HG03135 (cell line): Measurements from ENCODE around the gene MIER2.

Experiments
- ATAC-seq: cut with Tn5 transposase; IDR thresholded peaks from one replicate; pipeline ENCODE4 v1.9.1; 2021; ENCODE audit warnings: mild to moderate bottlenecking, moderate library complexity; ENCODE audit not compliant: unreplicated experiment

The MIER2 gene

GRCh38 chr19:335486-336066 lies 9.0 kb downstream of the MIER2 start:
- ATAC-seq: no peak

GRCh38 chr19:335072-335471 lies 9.5 kb downstream of the MIER2 start:
- ATAC-seq: no peak

GRCh38 chr19:334296-335071 lies 10.1 kb downstream of the MIER2 start:
- no peak for ATAC-seq

- no peak for ATAC-seq
Measured at GRCh38 chr19:330503-330902, 14.1 kb downstream of the MIER2 start.

- ATAC-seq: no peak
Measured at GRCh38 chr19:329876-330275, 14.7 kb downstream of the MIER2 start.

- ATAC-seq: no peak
Measured at GRCh38 chr19:328025-328505, 16.5 kb downstream of the MIER2 start.

GRCh38 chr19:327291-328024 lies 17.1 kb downstream of the MIER2 start:
- ATAC-seq: no peak

GRCh38 chr19:326871-327270 lies 17.7 kb downstream of the MIER2 start:
- ATAC-seq: no peak

- no peak for ATAC-seq
Measured at GRCh38 chr19:325937-326565, 18.5 kb downstream of the MIER2 start.

GRCh38 chr19:325173-325936 lies 19.2 kb downstream of the MIER2 start:
- ATAC-seq: no peak

GRCh38 chr19:324716-325115 lies 19.9 kb downstream of the MIER2 start:
- no peak for ATAC-seq

GRCh38 chr19:322616-323015 lies 22.0 kb downstream of the MIER2 start:
- no peak for ATAC-seq

GRCh38 chr19:318509-318774 lies 26.2 kb downstream of the MIER2 start:
- ATAC-seq: no peak

GRCh38 chr19:317710-318508 lies 26.7 kb downstream of the MIER2 start:
- no peak for ATAC-seq

GRCh38 chr19:315811-316210 lies 28.8 kb downstream of the MIER2 start:
- no peak for ATAC-seq

GRCh38 chr19:313988-314815 lies 30.4 kb downstream of the MIER2 start:
- ATAC-seq: no peak

- no peak for ATAC-seq
Measured at GRCh38 chr19:313169-313987, 31.2 kb downstream of the MIER2 start.

GRCh38 chr19:311813-312261 lies 32.8 kb downstream of the MIER2 start:
- ATAC-seq: no peak
